ENCODE data around the gene KRTDAP. TPM values are rescaled to one million over a fixed set of nuclear protein-coding genes. Genes with fewer than 3 reads are reported as not detected.
"Not testable (repeated sequence)": the region's sequence is repeated elsewhere in the genome, so short reads cannot be mapped to it uniquely, and the experiment has no call there.

The KRTDAP gene
- total and polyA plus RNA-seq, 10 of the 15 experiments (the other 5 are each of a cell fraction or from before 2014, with no cell fraction given), result 0.23 TPM; not detected in 9

DNA sequence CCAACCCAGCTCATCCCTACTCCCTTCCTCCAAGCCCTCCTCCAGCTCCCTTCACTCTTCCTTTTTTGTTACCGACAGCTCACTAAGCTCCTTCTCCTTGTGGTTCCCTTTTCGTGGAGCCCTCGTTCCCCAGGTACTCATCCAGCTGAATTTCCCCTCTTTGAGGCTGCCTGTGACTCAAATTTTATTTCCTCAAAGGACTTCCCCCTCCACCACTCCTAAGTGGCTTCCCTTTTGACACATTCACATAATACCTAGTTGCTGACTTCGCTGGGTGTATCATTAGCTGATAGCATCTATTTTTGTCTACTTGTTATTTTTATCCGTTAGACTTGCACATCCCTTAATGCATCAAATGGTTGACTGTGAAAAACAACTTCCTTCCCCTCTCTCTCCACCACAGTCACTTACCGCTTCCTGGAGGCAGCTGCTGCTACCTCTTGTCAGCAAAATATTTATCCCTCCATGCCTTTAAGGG lies 27.7 kb downstream of the KRTDAP start (continued):
- TF ChIP-seq, protein P1, sequence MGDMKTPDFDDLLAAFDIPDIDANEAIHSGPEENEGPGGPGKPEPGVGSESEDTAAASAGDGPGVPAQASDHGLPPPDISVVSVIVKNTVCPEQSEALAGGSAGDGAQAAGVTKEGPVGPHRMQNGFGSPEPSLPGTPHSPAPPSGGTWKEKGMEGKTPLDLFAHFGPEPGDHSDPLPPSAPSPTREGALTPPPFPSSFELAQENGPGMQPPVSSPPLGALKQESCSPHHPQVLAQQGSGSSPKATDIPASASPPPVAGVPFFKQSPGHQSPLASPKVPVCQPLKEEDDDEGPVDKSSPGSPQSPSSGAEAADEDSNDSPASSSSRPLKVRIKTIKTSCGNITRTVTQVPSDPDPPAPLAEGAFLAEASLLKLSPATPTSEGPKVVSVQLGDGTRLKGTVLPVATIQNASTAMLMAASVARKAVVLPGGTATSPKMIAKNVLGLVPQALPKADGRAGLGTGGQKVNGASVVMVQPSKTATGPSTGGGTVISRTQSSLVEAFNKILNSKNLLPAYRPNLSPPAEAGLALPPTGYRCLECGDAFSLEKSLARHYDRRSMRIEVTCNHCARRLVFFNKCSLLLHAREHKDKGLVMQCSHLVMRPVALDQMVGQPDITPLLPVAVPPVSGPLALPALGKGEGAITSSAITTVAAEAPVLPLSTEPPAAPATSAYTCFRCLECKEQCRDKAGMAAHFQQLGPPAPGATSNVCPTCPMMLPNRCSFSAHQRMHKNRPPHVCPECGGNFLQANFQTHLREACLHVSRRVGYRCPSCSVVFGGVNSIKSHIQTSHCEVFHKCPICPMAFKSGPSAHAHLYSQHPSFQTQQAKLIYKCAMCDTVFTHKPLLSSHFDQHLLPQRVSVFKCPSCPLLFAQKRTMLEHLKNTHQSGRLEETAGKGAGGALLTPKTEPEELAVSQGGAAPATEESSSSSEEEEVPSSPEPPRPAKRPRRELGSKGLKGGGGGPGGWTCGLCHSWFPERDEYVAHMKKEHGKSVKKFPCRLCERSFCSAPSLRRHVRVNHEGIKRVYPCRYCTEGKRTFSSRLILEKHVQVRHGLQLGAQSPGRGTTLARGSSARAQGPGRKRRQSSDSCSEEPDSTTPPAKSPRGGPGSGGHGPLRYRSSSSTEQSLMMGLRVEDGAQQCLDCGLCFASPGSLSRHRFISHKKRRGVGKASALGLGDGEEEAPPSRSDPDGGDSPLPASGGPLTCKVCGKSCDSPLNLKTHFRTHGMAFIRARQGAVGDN (IDR thresholded peaks at IDR 0.05), result peak; percentile 69
- peak; percentile 95 for TF ChIP-seq FOXM1 (IDR thresholded peaks at IDR 0.05; ENCODE audit: low read depth, low read length)

DNA sequence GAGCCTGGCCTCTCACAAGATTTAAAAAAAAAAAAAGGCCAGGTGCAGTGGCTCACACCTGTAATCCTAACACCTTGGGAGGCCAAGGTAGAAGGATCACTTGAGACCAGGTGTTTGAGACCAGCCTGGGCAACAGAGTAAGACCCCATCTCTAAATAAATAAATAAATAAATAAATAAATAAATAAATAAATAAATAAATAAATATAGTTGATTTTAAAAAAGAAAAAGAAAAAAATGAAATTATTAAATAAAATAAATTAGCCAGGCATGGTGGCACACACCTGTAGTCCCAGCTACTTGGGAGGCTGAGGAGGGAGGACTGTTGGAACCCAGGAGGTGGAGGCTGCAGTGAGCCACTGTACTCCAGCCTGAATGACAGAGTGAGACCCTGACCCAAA lies 28.5 kb downstream of the KRTDAP start:
- not testable (repeated sequence) for FAIRE-seq

More for the DNA sequence above, 28.5 kb downstream of the KRTDAP start:
- H3K9me3 ChIP-seq (replicated peaks; ENCODE audit: control insufficient read depth, insufficient read depth, low read length); H4K20me1 ChIP-seq (ENCODE audit: control insufficient read depth, insufficient read depth); H3K79me2 ChIP-seq (ENCODE audit: control insufficient read depth, insufficient read depth, low read length); H2AFZ ChIP-seq (ENCODE audit: control insufficient read depth, low read depth, low read length); H3K36me3 ChIP-seq (ENCODE audit: control insufficient read depth in 2 of 2, insufficient read depth in 2 of 2, low read length in 1 of 2); in situ Hi-C loops (cut with MboI); BruUV-seq (replicated peaks); H3K4me3 ChIP-seq; H3K27me3 ChIP-seq (replicated peaks in 1 of 2; ENCODE audit: control insufficient read depth in 2 of 2, insufficient read depth in 2 of 2, low read length in 1 of 2); H3K9ac ChIP-seq (ENCODE audit: control insufficient read depth, insufficient read depth, low read length); DNase-seq (ENCODE audit: low read depth, low spot score); ATAC-seq: not testable (repeated sequence)
- H3K4me2 ChIP-seq (ENCODE audit: control insufficient read depth, insufficient read depth), result peak overlapping the region; percentile 39; the same call in 1 of the 2 replicates
- H3K27ac ChIP-seq (ENCODE audit: control insufficient read depth, insufficient read depth), result peak overlapping the region; percentile 73
- peaks cover 62% of the 10 kb centered on the region for H3K4me1 ChIP-seq (ENCODE audit: control insufficient read depth, insufficient read depth, low read length)
- SMC1A ChIA-PET (ENCODE audit: uncharacterized antibody, unreplicated experiment), result interaction anchor here (0.6 to 17.4 kb wide), 21 partner anchors 11 to 221 kb away, joined by 3 to 237 read pairs (median 11); partner anchors contain the start of genes CD22, FFAR1, FFAR2 and FFAR3
- POLR2A ChIA-PET, result interaction anchor here (0.7 to 4.4 kb wide), 9 partner anchors 10 to 166 kb away, joined by 3 to 37 read pairs (median 16); partner anchors contain the start of genes FFAR1 and FFAR2
- CTCF ChIA-PET, result interaction anchor here (0.8 to 8.5 kb wide), 17 partner anchors 7 to 149 kb away, joined by 3 to 86 read pairs (median 6); partner anchors contain the start of genes FFAR1 and FFAR3
- intact Hi-C loops (cut with micrococcal nuclease; ENCODE audit: unreplicated experiment), result loop anchor here (1.0 kb wide), 1 partner anchor 10 kb away; no protein-coding TSS in a partner anchor
- RAD21 ChIA-PET (ENCODE audit: unreplicated experiment), result interaction anchor here (0.7 to 8.3 kb wide), 17 partner anchors 7 to 142 kb away, joined by 3 to 110 read pairs (median 13); partner anchors contain the start of genes FFAR1, FFAR2 and FFAR3

All from GM12878 (cell line).